ENCODE results near the gene HIPK2.

HIPK2 gene

GRCh38 chr7:139650429-139651100, 127.2 kb downstream of the HIPK2 start:
- DNase-seq (ENCODE audit: low read depth in 2 of 2), result no peak

DNA sequence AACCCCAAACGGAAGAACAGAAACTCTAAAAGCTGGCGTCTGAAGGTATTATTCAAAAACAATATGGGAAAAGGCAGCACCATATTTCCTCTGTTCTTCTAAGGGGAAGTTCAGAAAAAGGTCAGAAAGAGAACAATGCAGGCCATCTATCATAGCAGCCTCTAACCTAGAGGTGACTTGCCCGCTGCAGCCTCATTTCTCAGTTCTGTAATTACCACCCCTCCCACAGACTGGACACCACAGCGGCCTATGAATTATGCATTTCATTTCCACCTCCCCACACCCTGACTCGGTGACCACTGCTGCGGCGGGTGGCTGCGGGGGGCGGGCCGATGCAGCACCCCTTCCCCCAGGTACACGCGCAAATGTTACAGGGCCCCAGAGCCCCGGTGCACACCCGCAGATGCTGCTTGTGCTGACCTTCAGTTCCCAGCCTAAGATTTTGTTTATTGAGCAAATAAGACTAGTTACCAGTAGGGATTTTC, 128.8 kb downstream of the HIPK2 start:
- DNase-seq (ENCODE audit: low read depth in 2 of 2), result no peak

DNA sequence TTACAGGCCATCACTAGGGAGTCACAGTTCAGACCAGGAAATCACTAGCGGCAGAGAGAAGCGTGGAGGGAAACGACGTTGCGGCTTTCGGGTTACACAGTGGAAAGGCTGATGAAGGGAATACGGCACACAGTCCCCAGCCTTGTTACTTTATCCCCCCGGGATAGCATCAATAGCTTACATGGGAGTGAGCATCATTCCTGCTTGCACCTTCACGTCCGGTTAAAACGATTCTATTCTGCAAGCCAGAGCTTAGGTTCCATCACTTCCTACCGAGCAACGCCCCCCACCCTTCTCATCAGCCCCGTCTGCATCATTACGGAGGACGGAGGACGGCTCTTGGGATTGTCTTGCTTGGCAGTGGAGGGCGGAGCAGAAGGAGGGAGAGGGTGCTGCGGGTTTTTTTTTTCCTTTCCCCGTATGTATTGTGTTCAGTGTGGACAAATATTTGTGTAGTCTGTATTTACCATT, 129.4 kb downstream of the HIPK2 start:
- no peak for DNase-seq (ENCODE audit: low read depth in 2 of 2)

DNA sequence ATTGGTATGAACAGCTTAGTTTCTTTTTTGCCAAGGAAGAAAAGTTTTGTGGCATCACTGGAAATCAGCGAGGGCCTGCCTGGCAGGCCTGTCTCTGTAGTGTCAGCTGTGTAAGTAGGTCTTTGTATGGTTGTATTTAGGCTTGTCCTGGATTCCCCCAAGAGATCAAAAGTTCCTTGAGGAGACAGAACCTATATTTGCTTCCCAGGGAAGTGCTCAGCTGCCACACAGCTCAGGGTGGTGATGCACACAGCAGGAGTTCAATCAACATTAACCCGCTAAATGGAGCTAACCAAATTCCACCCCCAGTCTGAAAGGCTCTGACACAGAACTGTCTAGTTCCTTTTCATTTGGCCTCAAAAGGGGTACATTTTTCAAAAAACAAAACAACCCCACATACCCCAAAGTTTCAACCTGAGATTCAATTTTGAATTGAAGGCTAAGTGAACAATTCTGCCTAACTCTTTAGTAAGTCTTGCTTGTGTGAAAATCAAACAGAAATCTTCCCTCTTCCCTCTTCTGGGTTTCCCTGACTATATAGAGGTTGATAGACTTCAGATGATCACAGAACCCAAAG, 129.9 kb downstream of the HIPK2 start:
- no peak for DNase-seq (ENCODE audit: low read depth in 2 of 2)

DNA sequence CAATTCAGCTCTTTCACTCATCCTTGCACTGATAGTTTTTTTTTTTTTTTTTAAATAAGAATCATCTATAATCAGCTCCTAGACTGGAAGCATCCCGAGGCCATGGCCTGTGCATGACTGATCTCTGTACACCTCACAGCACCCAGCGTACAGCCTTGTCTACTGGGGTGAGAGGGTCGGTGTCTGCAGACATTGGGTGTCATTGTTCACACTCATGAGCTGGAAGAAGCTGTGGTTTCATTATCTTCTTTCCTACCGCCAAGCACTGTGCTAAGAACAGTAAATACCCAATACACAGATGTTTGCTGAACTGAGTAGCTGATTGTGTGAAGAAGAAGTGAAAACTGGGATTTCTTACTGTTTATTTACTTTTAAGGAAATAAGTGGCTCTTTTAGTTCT, 130.7 kb downstream of the HIPK2 start:
- DNase-seq (ENCODE audit: low read depth in 2 of 2), result no peak

DNA sequence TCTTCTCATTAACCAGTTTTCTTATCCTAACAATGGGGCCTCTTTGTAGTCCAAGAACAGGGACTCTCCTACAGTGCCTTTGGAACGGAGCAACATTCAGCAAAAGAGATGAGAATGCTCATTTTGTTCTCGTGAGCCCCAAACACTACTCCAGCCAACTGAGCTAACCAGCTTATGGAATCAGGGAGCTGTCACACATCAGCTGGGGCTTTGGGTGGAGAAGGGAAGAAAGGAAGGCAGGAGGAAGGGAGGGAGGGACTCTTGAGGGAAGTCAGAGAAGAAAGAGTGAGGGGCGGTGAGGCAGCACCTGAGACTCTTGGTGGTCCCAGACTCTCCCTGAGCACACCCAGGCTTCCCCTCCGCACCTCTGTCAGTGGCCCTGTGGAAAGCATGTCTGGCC, 131.2 kb downstream of the HIPK2 start:
- DNase-seq (ENCODE audit: low read depth in 2 of 2), result no peak

DNA sequence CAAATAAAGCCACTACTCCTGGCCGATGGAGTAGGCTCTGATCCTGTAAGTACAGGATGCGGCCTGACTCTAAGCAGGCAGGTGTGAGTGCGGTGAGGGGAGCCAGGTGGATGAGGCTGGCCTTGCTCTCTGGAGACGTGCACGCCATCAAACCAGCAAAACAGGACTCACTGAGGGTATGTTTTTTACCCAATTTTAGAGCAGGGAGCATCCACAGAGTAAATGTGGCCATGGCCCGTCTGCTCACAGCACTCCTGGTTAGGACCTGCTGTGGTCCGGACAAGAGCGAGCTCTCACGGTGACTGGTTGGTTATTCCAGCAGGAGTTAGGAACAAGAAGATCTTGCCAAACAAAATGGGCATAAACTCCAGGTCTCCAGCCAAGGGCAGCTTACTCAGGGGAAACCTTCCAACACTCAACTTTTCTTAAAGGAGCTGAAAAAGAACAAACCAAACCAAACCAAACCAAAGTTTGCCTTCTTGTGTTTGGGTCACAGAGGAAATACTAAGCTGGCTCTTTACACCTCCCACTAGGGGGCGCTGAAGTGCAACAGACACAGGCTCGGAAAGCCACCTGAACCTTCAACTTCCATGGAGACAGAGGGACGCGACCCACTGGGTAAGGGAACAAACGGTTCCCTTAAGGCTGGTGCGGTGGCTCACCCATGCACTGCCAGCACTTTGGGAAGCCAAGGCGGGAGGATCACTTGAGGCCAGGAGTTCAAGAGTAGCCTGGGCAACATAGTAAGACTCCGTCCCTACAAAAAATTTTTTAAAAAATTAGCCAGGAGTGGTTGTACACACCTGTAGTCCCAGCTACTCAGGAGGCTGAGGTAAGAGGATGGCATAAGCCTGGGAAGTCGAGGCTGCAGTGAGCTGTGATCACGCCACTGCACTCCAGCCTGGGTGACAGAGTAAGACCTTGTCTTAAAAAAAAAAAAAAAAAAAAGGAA, 131.9 kb downstream of the HIPK2 start:
- DNase-seq (ENCODE audit: low read depth in 2 of 2), result peak; percentile 60 to 83

- DNase-seq (ENCODE audit: low read depth in 2 of 2), result no peak
These were observed 133.7 kb downstream of the HIPK2 start for GRCh38 chr7:139643951-139644585.

GRCh38 chr7:139642283-139642682, 135.5 kb downstream of the HIPK2 start:
- DNase-seq (ENCODE audit: low read depth in 2 of 2), result no peak

DNA sequence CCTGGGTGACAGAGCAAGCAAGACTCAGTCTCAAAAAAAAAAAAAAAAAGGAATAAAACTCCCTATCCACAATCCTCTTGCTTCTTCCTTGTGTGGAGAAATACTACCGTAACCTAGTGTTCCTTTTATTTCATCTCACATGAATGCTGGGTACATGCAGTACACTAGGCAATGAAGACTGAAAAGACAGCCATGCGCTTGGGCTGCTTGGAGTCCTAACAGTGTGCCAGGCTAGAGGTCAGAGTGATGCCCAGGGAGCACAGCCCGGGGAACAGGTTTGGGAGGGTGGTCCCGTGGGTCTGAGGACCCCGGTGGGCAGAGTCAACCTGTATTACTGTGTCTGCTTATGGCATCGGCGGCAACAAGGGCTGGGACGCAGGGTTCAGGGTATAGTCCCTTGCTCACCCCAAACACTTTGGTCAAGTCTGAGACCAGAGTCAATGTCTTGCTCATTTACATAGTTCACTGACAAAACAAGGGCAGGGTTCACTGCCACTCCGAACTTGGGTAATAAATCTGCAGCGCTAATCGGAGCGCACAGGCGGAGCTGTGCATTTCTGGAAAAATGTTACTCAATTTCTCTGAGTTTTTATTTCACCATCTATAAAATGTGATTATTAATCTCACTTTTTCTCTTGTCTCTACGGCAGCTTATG, 136.3 kb downstream of the HIPK2 start:
- no peak for DNase-seq (ENCODE audit: low read depth in 2 of 2)

DNA sequence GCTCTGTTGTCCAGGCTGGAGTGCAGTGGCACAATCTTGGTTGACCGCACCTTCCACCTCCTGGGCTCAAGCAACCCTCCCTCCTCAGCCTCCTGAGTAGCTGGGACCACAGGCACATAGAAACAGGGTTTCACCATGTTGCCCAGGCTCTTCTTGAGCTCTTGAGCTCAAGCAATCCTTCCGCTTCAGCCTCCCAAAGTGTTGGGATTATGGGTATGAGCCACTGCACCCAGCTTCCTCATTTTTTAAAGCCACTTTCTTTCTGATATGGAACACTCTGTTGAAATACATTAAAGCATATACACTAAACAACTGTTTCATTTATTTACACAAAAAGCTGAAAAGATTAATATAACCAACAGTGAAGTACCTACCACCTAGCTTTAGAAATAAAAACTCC, 137.1 kb downstream of the HIPK2 start:
- no peak for DNase-seq (ENCODE audit: low read depth in 2 of 2)

- DNase-seq (ENCODE audit: low read depth in 2 of 2), result no peak
These were observed 138.2 kb downstream of the HIPK2 start for GRCh38 chr7:139639563-139639962.

DNA sequence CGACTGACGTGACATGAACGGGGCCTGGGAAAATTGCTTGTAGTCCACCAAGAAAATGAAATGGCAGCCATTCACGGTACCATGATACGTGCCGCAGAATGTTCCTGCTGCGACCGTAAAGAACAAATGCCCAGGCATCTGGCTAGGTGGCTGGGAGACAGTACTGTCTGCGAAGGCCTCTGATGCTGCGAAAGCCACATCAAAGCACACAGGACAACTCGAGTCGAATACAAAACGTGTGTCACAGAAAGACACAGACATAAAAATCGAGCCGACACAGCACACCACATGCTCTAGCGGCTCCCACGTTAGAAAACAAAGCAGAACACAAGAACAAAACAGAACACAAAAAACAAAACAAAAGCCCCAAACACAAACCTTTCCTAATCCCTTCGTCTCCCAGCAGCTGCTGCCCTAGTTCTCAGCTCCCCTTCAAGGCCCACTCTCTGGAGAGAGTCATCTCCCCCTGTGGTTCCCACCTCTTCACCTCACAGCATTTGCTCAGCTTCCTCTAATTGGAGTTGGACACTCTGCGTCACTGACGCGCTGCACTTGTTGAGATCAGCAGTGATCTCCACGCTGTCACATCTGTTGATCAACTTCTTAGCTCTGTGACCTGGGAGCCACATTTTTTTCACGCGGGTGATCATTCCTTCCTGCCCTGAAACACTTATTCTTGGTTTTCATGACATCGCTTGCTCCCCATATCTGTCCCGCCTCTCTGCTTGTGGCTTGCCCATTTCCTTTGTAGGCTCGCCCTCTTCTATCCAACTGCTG, 142.1 kb downstream of the HIPK2 start:
- peak; percentile 42 to 47 for DNase-seq (ENCODE audit: low read depth in 2 of 2)

- DNase-seq (ENCODE audit: low read depth in 2 of 2), result no peak
These were observed 143.7 kb downstream of the HIPK2 start for GRCh38 chr7:139634087-139634486.

GRCh38 chr7:139631520-139632031, 146.2 kb downstream of the HIPK2 start:
- no peak for DNase-seq (ENCODE audit: low read depth in 2 of 2)

- DNase-seq (ENCODE audit: low read depth in 2 of 2), result no peak
These were observed 146.9 kb downstream of the HIPK2 start for GRCh38 chr7:139630643-139631519.

GRCh38 chr7:139629392-139630082, 148.3 kb downstream of the HIPK2 start:
- DNase-seq (ENCODE audit: low read depth in 2 of 2), result no peak

DNA sequence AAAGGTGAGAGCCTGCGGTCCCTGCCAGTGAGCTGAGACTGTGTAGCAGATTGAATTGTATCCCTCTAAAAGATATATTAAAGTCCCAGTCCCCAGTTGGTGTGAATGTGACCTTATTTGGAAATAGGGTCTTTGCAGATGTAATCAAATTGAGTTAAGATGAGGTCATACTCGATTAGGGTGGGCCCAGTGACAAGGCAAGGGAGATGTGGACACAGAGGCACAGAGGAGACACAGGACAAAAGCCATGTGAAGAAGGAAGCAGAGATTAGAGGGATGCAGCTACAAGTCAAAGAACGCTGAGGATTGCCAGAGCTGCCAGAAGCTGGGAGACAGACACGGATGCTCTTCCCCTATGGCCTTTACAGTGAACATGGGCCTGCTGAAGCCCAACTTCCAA, 150.0 kb downstream of the HIPK2 start:
- DNase-seq (ENCODE audit: low read depth in 2 of 2), result no peak

DNA sequence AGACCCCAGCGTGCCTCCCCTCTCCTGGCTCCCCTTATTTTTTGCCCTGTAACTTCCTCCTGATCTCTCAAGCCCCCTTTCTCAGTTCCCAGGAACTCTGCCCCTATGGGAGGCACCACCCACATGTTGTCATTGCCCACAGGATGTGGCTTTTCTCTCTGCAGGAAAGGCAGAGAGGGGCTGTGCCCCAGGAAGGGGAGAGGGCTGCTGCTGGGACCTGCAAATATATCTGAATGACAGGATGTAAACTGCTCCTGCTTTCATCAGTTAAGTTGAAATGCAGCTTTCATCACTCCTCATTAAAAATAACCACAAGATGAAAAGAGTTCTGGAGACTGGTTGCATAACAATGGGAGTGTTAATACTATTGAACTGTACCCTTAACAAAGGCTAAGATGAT, 151.0 kb downstream of the HIPK2 start:
- DNase-seq (ENCODE audit: low read depth in 2 of 2), result no peak

Measured in stimulated activated CD4-positive, alpha-beta T cell treated with anti-CD3 and anti-CD28 coated beads, Interleukin-12 subunit alpha, Interleukin-12 subunit beta, amount 100 ng/mL, for 24 hours (primary cell).